K562 (cell line): ENCODE data around the gene SMNDC1.

Experiments
- ATF1 ChIP-seq, 2 experiments: fragments of 450-650 bp in 1 of 2; IDR thresholded peaks; 2 replicates each; pipeline ENCODE4 v1.6.1; 2016; ENCODE audit warnings: missing compliant biosample characterization in 1 of 2, missing genetic modification characterization in 1 of 2
- CTCF ChIP-seq, 3 experiments: IDR thresholded peaks in 2 of 3; conservative IDR thresholded peaks in 1 of 3; 2 replicates each; pipeline ENCODE4 v1.5.1; 2011 to 2012; ENCODE audit warnings: low read length in 3 of 3, mild to moderate bottlenecking in 3 of 3, control low read depth in 2 of 3, improper control_type of control experiment in 1 of 3, inconsistent platforms in 1 of 3, low read depth in 1 of 3, mixed read lengths in 1 of 3, moderate library complexity in 1 of 3; ENCODE audit not compliant: insufficient read depth in 2 of 3
- POLR2A ChIP-seq: fragments of 450-650 bp; conservative IDR thresholded peaks from 2 replicates; pipeline ENCODE4 v1.6.1; 2016

- TF ChIP-seq POLR2A (no peak), ATF1 (CRISPR knock-in tag; IDR thresholded peaks at IDR 0.05) (no peak), ATF1 (tag; IDR thresholded peaks at IDR 0.05) (no peak), CTCF (IDR thresholded peaks at IDR 0.05 in 2 of 3, conservative IDR thresholded peaks at IDR 0.05 in 1 of 3; ENCODE audit: insufficient read depth in 2 of 3, low read depth in 1 of 3, low read length in 3 of 3) (no peak)
Measured at GRCh38 chr10:110313674-110314073, 9.0 kb upstream of the SMNDC1 start.
